KMS-11 (cell line): Measurements from ENCODE around the gene FGFR4.

Experiments used
- H2AFZ ChIP-seq: fragments of 200-600 bp; sonication (generic); 2 replicates; pipeline ENCODE4 v1.6.1; 2016; ENCODE audit warnings: antibody characterized with exemption, mixed run types, low read depth
- H3K27ac ChIP-seq: fragments of 200-600 bp; sonication (generic); 2 replicates; pipeline ENCODE4 v1.6.1; 2016; ENCODE audit warnings: mild to moderate bottlenecking, mixed run types
- H3K27me3 ChIP-seq: fragments of 200-600 bp; sonication (generic); 2 replicates; pipeline ENCODE4 v1.6.1; 2017; ENCODE audit warnings: mild to moderate bottlenecking, low read depth, mixed run types, moderate library complexity; ENCODE audit not compliant: insufficient read depth
- H3K36me3 ChIP-seq: fragments of 200-600 bp; sonication (generic); 2 replicates; pipeline ENCODE4 v1.6.1; 2017; ENCODE audit warnings: mild to moderate bottlenecking, mixed run types; ENCODE audit not compliant: insufficient read depth
- H3K4me1 ChIP-seq: fragments of 200-600 bp; sonication (generic); 2 replicates; pipeline ENCODE4 v1.6.1; 2016; ENCODE audit warnings: mild to moderate bottlenecking, low read depth, mixed run types; ENCODE audit not compliant: poor library complexity, severe bottlenecking
- H3K4me2 ChIP-seq: fragments of 200-600 bp; sonication (generic); 2 replicates; pipeline ENCODE4 v1.7.0; 2016; ENCODE audit warnings: mild to moderate bottlenecking, mixed run types
- H3K4me3 ChIP-seq: fragments of 200-600 bp; sonication (generic); IDR thresholded peaks from 2 replicates; pipeline ENCODE4 v1.6.1; 2017; ENCODE audit warnings: low read depth, low read length, mixed read lengths; ENCODE audit not compliant: insufficient read depth
- H3K79me2 ChIP-seq: fragments of 200-600 bp; sonication (generic); 2 replicates; pipeline ENCODE4 v1.6.1; 2016; ENCODE audit warnings: low read depth, mixed run types; ENCODE audit not compliant: insufficient read depth
- H3K9ac ChIP-seq: fragments of 200-600 bp; sonication (generic); 2 replicates; pipeline ENCODE4 v1.6.1; 2016; ENCODE audit warnings: mild to moderate bottlenecking, mixed run types
- H4K20me1 ChIP-seq: fragments of 200-600 bp; sonication (generic); 2 replicates; pipeline ENCODE4 v1.6.1; 2016; ENCODE audit warnings: mild to moderate bottlenecking, mixed run types; ENCODE audit not compliant: insufficient read depth
- CTCF ChIP-seq: fragments of 200-600 bp; sonication (generic); conservative IDR thresholded peaks from 2 replicates; pipeline ENCODE4 v1.6.1; 2017; ENCODE audit warnings: low read depth, mild to moderate bottlenecking, antibody characterized with exemption, low read length, moderate library complexity, mixed read lengths

The FGFR4 gene

GRCh38 chr5:177100714-177101121, 14.0 kb downstream of the FGFR4 start:
- no peaks in the 10 kb centered on the region for H3K36me3 ChIP-seq
- H3K4me3 ChIP-seq: no peak overlapping the region
- H3K79me2 ChIP-seq: no peaks in the 10 kb centered on the region
- H3K9ac ChIP-seq: no peak overlapping the region
- no peak overlapping the region for H3K4me2 ChIP-seq
- no peak for TF ChIP-seq CTCF
- H3K27ac ChIP-seq: no peak overlapping the region
- no peak overlapping the region for H2AFZ ChIP-seq
- H3K4me1 ChIP-seq: no peaks in the 10 kb centered on the region
- H3K27me3 ChIP-seq: no peaks in the 10 kb centered on the region
- H4K20me1 ChIP-seq: no peaks in the 10 kb centered on the region

- no peaks in the 10 kb centered on the region for H4K20me1 ChIP-seq
- H2AFZ ChIP-seq: no peak overlapping the region
- H3K36me3 ChIP-seq: no peaks in the 10 kb centered on the region
- H3K4me1 ChIP-seq: no peaks in the 10 kb centered on the region
- H3K79me2 ChIP-seq: no peaks in the 10 kb centered on the region
- H3K9ac ChIP-seq: no peak overlapping the region
- H3K27me3 ChIP-seq: no peaks in the 10 kb centered on the region
- H3K4me3 ChIP-seq: no peak overlapping the region
- no peak for TF ChIP-seq CTCF
- no peak overlapping the region for H3K27ac ChIP-seq
- no peak overlapping the region for H3K4me2 ChIP-seq
These were observed 17.0 kb downstream of the FGFR4 start for GRCh38 chr5:177103523-177104253.

GRCh38 chr5:177105691-177106476, 19.2 kb downstream of the FGFR4 start:
- no peak overlapping the region for H3K4me3 ChIP-seq
- H3K4me2 ChIP-seq: no peak overlapping the region
- no peaks in the 10 kb centered on the region for H3K36me3 ChIP-seq
- H3K27ac ChIP-seq: no peak overlapping the region
- peaks cover 9% of the 10 kb centered on the region for H3K4me1 ChIP-seq
- H3K27me3 ChIP-seq: no peaks in the 10 kb centered on the region
- no peak overlapping the region for H2AFZ ChIP-seq
- TF ChIP-seq CTCF: no peak
- no peaks in the 10 kb centered on the region for H3K79me2 ChIP-seq
- H3K9ac ChIP-seq: no peak overlapping the region
- no peaks in the 10 kb centered on the region for H4K20me1 ChIP-seq

GRCh38 chr5:177107159-177107558, 20.4 kb downstream of the FGFR4 start:
- Histone ChIP-seq H3K4me1 (peaks cover 9% of the 10 kb centered on the region), H3K27me3 (no peaks in the 10 kb centered on the region), H3K4me3 (no peak overlapping the region), H3K9ac (no peak overlapping the region), H2AFZ (no peak overlapping the region), H3K36me3 (no peaks in the 10 kb centered on the region), H3K4me2 (no peak overlapping the region), H3K27ac (no peak overlapping the region), H4K20me1 (no peaks in the 10 kb centered on the region), H3K79me2 (no peaks in the 10 kb centered on the region)
- TF ChIP-seq CTCF: no peak
